Neutrophil (primary cell): ENCODE results near the gene GPR25.

ENCODE experiments used
- H3K27ac ChIP-seq: fragments of 200-600 bp; sonication (generic); 2 replicates; pipeline ENCODE4 v1.5.1; 2016; ENCODE audit warnings: mild to moderate bottlenecking, moderate library complexity
- H3K27me3 ChIP-seq: fragments of 200-600 bp; sonication (generic); 2 replicates; pipeline ENCODE4 v1.6.0; 2016; ENCODE audit warnings: mild to moderate bottlenecking
- H3K36me3 ChIP-seq: fragments of 200-600 bp; sonication (generic); 2 replicates; pipeline ENCODE4 v1.5.1; 2017
- H3K4me1 ChIP-seq, 2 experiments: fragments of 200-600 bp in 1 of 2; sonication (generic) in 1 of 2; 1 replicate in 1 of 2; 2 replicates in 1 of 2; pipeline versions ENCODE4 v1.5.1 to v1.6.1; 2013 to 2016; ENCODE audit warnings: low read depth in 1 of 2, low read length in 1 of 2, mild to moderate bottlenecking in 1 of 2, moderate library complexity in 1 of 2; ENCODE audit not compliant: control insufficient read depth in 1 of 2, insufficient read depth in 1 of 2
- H3K4me3 ChIP-seq, 2 experiments: fragments of 200-600 bp in 1 of 2; sonication (generic) in 1 of 2; 1 replicate in 1 of 2; 2 replicates in 1 of 2; pipeline ENCODE4 v1.5.1; 2013 to 2016; ENCODE audit warnings: low read depth in 1 of 2, low read length in 1 of 2, mild to moderate bottlenecking in 1 of 2, moderate library complexity in 1 of 2
- H3K9me3 ChIP-seq: fragments of 200-600 bp; sonication (generic); 2 replicates; pipeline ENCODE4 v1.5.1; 2016
- TF ChIP-seq, protein P1 (sequence below): fragments of 200-600 bp; sonication (generic); IDR thresholded peaks from 2 replicates; pipeline ENCODE4 v1.5.1; 2016; ENCODE audit warnings: antibody characterized with exemption

Gene GPR25

DNA sequence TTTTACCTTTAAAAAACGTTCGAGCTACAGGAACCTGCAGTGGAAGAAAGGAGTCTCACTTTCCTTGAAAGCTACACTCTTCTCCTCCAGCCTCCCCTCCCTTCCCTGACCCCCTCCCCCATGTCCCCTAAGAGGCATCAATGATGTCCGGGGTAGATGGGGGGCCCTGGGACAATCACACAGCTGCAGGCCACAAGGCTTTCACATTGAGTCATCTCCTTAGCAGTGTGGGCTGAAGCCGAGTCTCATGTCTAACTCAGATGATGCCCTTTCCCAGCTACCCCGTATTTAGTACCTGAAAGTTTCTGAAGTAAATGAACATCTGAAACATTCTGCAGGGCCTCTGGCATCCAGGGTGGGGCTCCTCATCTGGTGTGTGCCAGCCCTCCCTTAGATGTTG is 6.3 kb upstream of the GPR25 start:
- Histone ChIP-seq H3K27ac (no peak overlapping the region), H3K4me1 (peaks cover 12 to 20% of the 10 kb centered on the region in 2 experiments)

DNA sequence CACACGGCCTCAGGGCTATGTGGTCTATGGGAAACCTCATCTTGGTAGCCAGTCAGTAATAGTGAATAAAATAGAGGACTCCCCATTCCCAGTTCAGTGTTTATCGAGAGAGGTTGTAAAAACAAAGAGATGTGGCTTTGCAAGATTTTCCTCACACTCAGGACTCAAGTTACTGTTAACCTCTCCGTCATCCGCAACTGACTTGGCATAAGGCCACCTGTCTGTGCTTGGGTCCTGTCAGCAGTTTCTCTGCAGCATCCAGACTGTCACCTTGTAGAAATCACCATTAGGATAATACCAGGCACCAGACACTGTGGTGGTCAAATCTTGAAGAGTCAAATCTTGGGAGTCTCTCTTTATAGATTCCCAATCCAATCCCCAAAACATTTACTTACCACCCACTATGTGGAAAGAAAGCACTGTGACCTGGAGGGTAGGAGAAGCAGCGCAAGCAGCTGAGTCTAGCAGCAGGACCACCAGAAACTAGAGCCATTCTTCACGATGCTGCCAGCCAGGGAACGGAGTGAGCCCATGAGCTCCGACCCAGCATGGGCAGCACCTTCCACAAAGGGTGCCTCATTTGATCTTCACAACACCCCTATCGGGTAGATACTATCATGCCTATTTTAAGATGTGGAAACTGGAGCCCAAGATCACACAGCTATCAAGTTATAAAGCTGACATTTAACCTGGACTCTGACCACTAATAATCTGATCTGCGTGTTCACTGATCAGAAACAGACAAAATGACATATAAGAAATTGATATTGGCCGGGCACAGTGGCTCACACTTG is 5.6 kb upstream of the GPR25 start:
- no peak overlapping the region for H3K4me3 ChIP-seq
- peaks cover 12 to 22% of the 10 kb centered on the region in 2 experiments for H3K4me1 ChIP-seq

More for the DNA sequence above, 6.3 kb upstream of the GPR25 start:
- no peaks in the 10 kb centered on the region for H3K36me3 ChIP-seq
- H3K27me3 ChIP-seq, result no peaks in the 10 kb centered on the region
- TF ChIP-seq, protein P1, sequence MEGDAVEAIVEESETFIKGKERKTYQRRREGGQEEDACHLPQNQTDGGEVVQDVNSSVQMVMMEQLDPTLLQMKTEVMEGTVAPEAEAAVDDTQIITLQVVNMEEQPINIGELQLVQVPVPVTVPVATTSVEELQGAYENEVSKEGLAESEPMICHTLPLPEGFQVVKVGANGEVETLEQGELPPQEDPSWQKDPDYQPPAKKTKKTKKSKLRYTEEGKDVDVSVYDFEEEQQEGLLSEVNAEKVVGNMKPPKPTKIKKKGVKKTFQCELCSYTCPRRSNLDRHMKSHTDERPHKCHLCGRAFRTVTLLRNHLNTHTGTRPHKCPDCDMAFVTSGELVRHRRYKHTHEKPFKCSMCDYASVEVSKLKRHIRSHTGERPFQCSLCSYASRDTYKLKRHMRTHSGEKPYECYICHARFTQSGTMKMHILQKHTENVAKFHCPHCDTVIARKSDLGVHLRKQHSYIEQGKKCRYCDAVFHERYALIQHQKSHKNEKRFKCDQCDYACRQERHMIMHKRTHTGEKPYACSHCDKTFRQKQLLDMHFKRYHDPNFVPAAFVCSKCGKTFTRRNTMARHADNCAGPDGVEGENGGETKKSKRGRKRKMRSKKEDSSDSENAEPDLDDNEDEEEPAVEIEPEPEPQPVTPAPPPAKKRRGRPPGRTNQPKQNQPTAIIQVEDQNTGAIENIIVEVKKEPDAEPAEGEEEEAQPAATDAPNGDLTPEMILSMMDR, result no peak
- no peaks in the 10 kb centered on the region for H3K9me3 ChIP-seq
- no peak overlapping the region for H3K4me3 ChIP-seq

DNA sequence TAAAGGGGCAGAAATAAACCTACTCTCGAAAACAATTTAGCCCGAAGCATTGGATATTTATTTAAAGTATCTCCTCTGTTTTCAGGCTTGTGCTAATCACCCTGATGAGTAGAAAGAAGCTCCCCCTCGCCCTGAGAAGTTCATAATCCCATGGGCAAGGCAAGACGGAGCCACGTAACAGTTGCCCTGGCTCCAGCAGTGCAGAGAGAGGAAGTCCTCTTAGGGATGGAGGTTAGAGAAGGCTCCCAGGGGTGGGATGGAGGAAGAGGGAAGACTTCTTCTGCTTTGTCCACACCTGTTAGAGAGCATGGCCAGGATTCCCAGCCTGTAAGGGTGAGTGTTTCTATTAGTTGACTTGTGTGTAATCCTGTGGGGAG is 3.4 kb upstream of the GPR25 start:
- Histone ChIP-seq H3K4me1 (peaks cover 25 to 37% of the 10 kb centered on the region in 2 experiments), H3K36me3 (no peaks in the 10 kb centered on the region), H3K27me3 (peaks cover 20% of the 10 kb centered on the region), H3K27ac (no peak overlapping the region), H3K4me3 (no peak overlapping the region), H3K9me3 (no peaks in the 10 kb centered on the region)
- TF ChIP-seq, protein P1, result no peak

More for the DNA sequence above, 5.6 kb upstream of the GPR25 start:
- Histone ChIP-seq H3K27ac (no peak overlapping the region), H3K27me3 (no peaks in the 10 kb centered on the region), H3K36me3 (no peaks in the 10 kb centered on the region), H3K9me3 (no peaks in the 10 kb centered on the region)
- TF ChIP-seq, protein P1, result no peak

DNA sequence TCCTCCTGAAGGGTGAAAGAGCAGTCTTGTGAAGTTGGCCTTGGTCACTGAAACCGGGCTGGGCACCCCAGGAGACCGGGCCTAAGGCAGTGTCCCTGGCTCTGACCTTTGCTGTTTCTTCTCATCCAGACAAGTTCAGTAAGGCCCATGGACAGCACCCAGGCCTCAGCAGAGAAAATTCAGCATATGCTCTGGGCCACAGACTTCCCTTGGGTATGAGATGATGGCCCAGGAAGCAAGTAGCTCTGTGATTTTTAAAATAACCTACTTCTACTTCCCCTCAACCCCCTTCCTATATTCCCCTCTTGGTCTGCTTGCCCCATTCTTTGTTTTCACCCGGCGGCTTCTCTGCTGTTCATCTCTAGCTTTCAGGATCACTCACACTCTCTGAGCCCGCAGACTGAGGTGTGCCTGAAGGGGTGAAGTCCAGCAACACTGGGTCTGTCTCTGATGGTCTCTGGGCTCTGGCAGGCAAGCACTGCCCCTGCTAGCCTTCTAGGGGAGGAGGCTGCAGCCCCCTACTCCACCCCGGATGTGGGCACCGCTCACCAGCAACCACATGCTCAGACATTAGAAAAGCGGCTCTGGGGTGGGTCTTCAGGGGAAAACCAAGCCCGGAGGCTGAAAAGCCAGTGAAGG is 2.9 kb upstream of the GPR25 start:
- no peak overlapping the region for H3K4me3 ChIP-seq
- peaks cover 25 to 34% of the 10 kb centered on the region in 2 experiments for H3K4me1 ChIP-seq
- H3K36me3 ChIP-seq, result no peaks in the 10 kb centered on the region
- no peaks in the 10 kb centered on the region for H3K9me3 ChIP-seq
- H3K27ac ChIP-seq, result no peak overlapping the region
- TF ChIP-seq, protein P1, result no peak
- H3K27me3 ChIP-seq, result peaks cover 25% of the 10 kb centered on the region

DNA sequence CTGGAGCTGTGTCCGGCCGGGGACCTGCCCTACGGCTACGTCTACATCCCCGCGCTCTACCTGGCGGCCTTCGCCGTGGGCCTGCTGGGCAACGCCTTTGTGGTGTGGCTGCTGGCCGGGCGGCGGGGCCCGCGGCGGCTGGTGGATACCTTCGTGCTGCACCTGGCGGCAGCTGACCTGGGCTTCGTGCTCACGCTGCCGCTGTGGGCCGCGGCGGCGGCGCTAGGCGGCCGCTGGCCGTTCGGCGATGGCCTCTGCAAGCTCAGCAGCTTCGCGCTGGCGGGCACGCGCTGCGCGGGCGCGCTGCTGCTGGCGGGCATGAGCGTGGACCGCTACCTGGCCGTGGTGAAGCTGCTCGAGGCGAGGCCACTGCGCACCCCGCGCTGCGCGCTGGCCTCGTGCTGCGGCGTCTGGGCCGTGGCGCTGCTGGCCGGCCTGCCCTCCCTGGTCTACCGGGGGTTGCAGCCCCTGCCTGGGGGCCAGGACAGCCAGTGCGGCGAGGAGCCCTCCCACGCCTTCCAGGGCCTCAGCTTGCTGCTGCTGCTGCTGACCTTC is 412 bp downstream of the GPR25 start:
- Histone ChIP-seq H3K27me3 (peaks cover 33% of the 10 kb centered on the region), H3K4me1 (peaks cover 16 to 22% of the 10 kb centered on the region in 2 experiments), H3K4me3 (peak overlapping the region; percentile 36 to 53)

More for the DNA sequence above, 412 bp downstream of the GPR25 start:
- Histone ChIP-seq H3K9me3 (no peaks in the 10 kb centered on the region), H3K36me3 (no peaks in the 10 kb centered on the region), H3K27ac (no peak overlapping the region)
- TF ChIP-seq, protein P1, result no peak
